Mesenchymal stem cell (in vitro differentiated cells and primary cell): ENCODE data around the gene IFRD1.

Source experiments
- DNase-seq: peaks from one replicate; pipeline ENCODE4 v3.0.0-alpha.2; 2013
- H2AFZ ChIP-seq: one replicate; pipeline ENCODE4 v1.6.1; 2013; ENCODE audit warnings: low read depth, mild to moderate bottlenecking, control low read depth, inconsistent platforms, low read length, moderate library complexity
- H2AK5ac ChIP-seq: 2 replicates; pipeline ENCODE4 v1.6.1; 2013; ENCODE audit warnings: low read length, moderate library complexity, mild to moderate bottlenecking, inconsistent platforms; ENCODE audit not compliant: severe bottlenecking
- H2BK120ac ChIP-seq: one replicate; pipeline ENCODE4 v1.6.1; 2013; ENCODE audit warnings: low read depth, mild to moderate bottlenecking, inconsistent platforms, low read length, moderate library complexity
- H2BK12ac ChIP-seq, 2 experiments: one replicate each; pipeline ENCODE4 v1.6.1; 2013; ENCODE audit warnings: inconsistent platforms in 2 of 2, low read length in 2 of 2, mild to moderate bottlenecking in 2 of 2, moderate library complexity in 2 of 2, control low read depth in 1 of 2
- H2BK15ac ChIP-seq: one replicate; pipeline ENCODE4 v1.6.1; 2013; ENCODE audit warnings: mild to moderate bottlenecking, low read depth, inconsistent platforms; ENCODE audit not compliant: poor library complexity, severe bottlenecking
- H2BK5ac ChIP-seq: 2 replicates; pipeline ENCODE4 v1.6.1; 2013; ENCODE audit warnings: low read depth, mild to moderate bottlenecking, low read length, control low read depth, inconsistent platforms; ENCODE audit not compliant: poor library complexity, severe bottlenecking
- H3K14ac ChIP-seq, 2 experiments: one replicate each; pipeline ENCODE4 v1.6.1; 2013; ENCODE audit warnings: inconsistent platforms in 2 of 2, low read length in 2 of 2, control low read depth in 1 of 2, mild to moderate bottlenecking in 1 of 2, moderate library complexity in 1 of 2
- H3K18ac ChIP-seq, 2 experiments: one replicate each; pipeline ENCODE4 v1.6.1; 2013; ENCODE audit warnings: inconsistent platforms in 2 of 2, low read length in 2 of 2, control low read depth in 1 of 2, low read depth in 1 of 2, mild to moderate bottlenecking in 1 of 2
- H3K23ac ChIP-seq, 2 experiments: one replicate each; pipeline ENCODE4 v1.6.1; 2013; ENCODE audit warnings: inconsistent platforms in 2 of 2, low read length in 2 of 2, mild to moderate bottlenecking in 2 of 2, moderate library complexity in 2 of 2, control low read depth in 1 of 2
- H3K27ac ChIP-seq: 2 replicates; pipeline ENCODE4 v1.5.1; 2013; ENCODE audit warnings: mild to moderate bottlenecking, moderate library complexity, low read length, control low read depth, inconsistent platforms; ENCODE audit not compliant: poor library complexity, severe bottlenecking
- H3K27me3 ChIP-seq, 2 experiments: 2 replicates each; pipeline versions ENCODE4 v1.6.1 to v1.7.0; 2013; ENCODE audit warnings: low read length in 2 of 2, mild to moderate bottlenecking in 2 of 2, moderate library complexity in 2 of 2, control low read depth in 1 of 2, inconsistent platforms in 1 of 2; ENCODE audit not compliant: control insufficient read depth in 1 of 2, insufficient read depth in 1 of 2
- H3K36me3 ChIP-seq, 2 experiments: 2 replicates each; pipeline versions ENCODE4 v1.6.1 to v1.7.0; 2013; ENCODE audit warnings: low read length in 2 of 2, control low read depth in 1 of 2, inconsistent platforms in 1 of 2, low read depth in 1 of 2, mild to moderate bottlenecking in 1 of 2; ENCODE audit not compliant: insufficient read depth in 2 of 2, control insufficient read depth in 1 of 2
- H3K4ac ChIP-seq, 2 experiments: one replicate each; pipeline ENCODE4 v1.6.1; 2013; ENCODE audit warnings: inconsistent platforms in 2 of 2, low read length in 2 of 2, mild to moderate bottlenecking in 2 of 2, moderate library complexity in 2 of 2, control low read depth in 1 of 2, low read depth in 1 of 2
- H3K4me1 ChIP-seq: 2 replicates; pipeline ENCODE4 v1.6.1; 2013; ENCODE audit warnings: low read depth, low read length, control low read depth; ENCODE audit not compliant: control insufficient read depth, insufficient read depth
- H3K4me2 ChIP-seq: 2 replicates; pipeline ENCODE4 v1.6.1; 2013; ENCODE audit warnings: low read length, mild to moderate bottlenecking, inconsistent platforms; ENCODE audit not compliant: poor library complexity, severe bottlenecking
- H3K4me3 ChIP-seq, 2 experiments: 2 replicates each; pipeline versions ENCODE4 v1.5.1 to v1.7.0; 2013; ENCODE audit warnings: low read length in 2 of 2, mild to moderate bottlenecking in 2 of 2, control low read depth in 1 of 2, low read depth in 1 of 2; ENCODE audit not compliant: insufficient read depth in 1 of 2
- H3K79me1 ChIP-seq: replicated peaks from 2 replicates; pipeline ENCODE4 v1.6.1; 2013; ENCODE audit warnings: mild to moderate bottlenecking, control low read depth, low read length, inconsistent platforms; ENCODE audit not compliant: poor library complexity, severe bottlenecking
- H3K9ac ChIP-seq: 2 replicates; pipeline ENCODE4 v1.7.0; 2013; ENCODE audit warnings: mild to moderate bottlenecking, low read length, moderate library complexity
- H3K9me3 ChIP-seq: 2 replicates; pipeline ENCODE4 v1.7.0; 2013; ENCODE audit warnings: mild to moderate bottlenecking, low read length; ENCODE audit not compliant: control insufficient read depth
- H4K8ac ChIP-seq: one replicate; pipeline ENCODE4 v1.6.1; 2013; ENCODE audit warnings: inconsistent platforms, mild to moderate bottlenecking, low read length, moderate library complexity
- H4K91ac ChIP-seq: one replicate; pipeline ENCODE4 v1.6.1; 2013; ENCODE audit warnings: mild to moderate bottlenecking, low read length, inconsistent platforms
- WGBS: methylation state at CpG from one replicate; pipeline ENCODE4 v1.1.7; 2013; ENCODE audit warnings: mixed read lengths; 5-methylcytosine and 5-hydroxymethylcytosine counted together

The IFRD1 gene

DNA sequence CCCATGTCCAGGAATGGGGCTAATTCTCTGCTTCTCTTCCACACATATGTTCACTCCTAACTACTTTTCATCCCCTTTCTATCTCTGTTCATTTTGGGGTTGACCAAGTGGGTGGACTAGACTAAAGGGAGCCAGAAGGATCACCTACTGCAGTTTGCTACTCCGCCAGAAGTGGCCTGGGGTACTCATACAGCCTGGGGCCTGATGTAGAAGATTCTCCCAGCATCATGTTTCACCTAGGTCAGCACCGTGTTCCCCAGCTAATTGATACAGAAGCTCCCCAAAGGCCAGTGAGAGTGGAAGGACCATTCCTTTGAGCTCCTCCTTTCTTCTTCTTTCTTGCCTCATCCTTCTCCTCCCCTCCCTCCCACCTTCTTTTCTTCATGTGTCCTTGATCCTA is 19.6 kb upstream of the IFRD1 start:
- Histone ChIP-seq H3K27ac (no peak overlapping the region), H3K27me3 (no peaks in the 10 kb centered on the region), H3K4ac (no peak overlapping the region), H2BK12ac (no peak overlapping the region), H3K79me1 (peaks cover 6% of the 10 kb centered on the region), H2AK5ac (no peak overlapping the region), H2BK120ac (no peak overlapping the region), H3K23ac (no peak overlapping the region), H4K8ac (no peak overlapping the region), H2AFZ (no peak overlapping the region), H3K36me3 (no peaks in the 10 kb centered on the region), H3K9me3 (no peaks in the 10 kb centered on the region), H3K4me2 (no peak overlapping the region), H4K91ac (no peak overlapping the region), H3K4me3 (no peak overlapping the region), H3K18ac (no peak overlapping the region), H3K14ac (no peak overlapping the region), H2BK15ac (no peak overlapping the region), H2BK5ac (no peak overlapping the region), H3K9ac (no peak overlapping the region), H3K4me1 (peaks cover 1% of the 10 kb centered on the region)
- 85% methylated on average over 2 of the region's 2 CpGs for WGBS
- no peak for DNase-seq

DNA sequence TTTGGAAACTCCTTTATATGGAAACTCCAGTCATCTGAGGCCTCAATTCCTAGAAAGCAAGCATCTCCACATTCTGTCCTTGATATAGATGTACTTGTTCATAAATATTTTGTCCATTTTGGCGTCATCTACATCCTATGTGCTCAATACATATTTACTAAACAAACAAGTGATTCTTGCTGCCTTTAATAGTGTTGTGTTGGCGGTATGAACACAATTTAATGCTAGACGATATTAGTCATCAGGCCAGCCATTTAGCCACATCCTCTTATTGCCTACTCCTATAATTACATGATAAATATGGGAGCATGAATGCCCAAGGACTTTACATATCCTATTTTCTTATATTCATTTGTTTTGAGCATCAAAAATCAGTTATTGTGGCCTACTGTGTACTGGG is 18.5 kb upstream of the IFRD1 start:
- DNase-seq = no peak
- no peak overlapping the region for H2BK5ac ChIP-seq
- peaks cover 1% of the 10 kb centered on the region for H3K4me1 ChIP-seq
- no peaks in the 10 kb centered on the region for H3K27me3 ChIP-seq
- H3K36me3 ChIP-seq = no peaks in the 10 kb centered on the region
- H3K9ac ChIP-seq = no peak overlapping the region
- H3K14ac ChIP-seq = no peak overlapping the region
- H2AK5ac ChIP-seq = no peak overlapping the region
- H2AFZ ChIP-seq = no peak overlapping the region
- H3K4me3 ChIP-seq = no peak overlapping the region
- H4K8ac ChIP-seq = no peak overlapping the region
- H2BK120ac ChIP-seq = no peak overlapping the region
- no peak overlapping the region for H3K18ac ChIP-seq
- no CpG with 5 or more reads among the region's 3 CpGs for WGBS
- H3K23ac ChIP-seq = no peak overlapping the region
- H4K91ac ChIP-seq = no peak overlapping the region
- H3K9me3 ChIP-seq = no peaks in the 10 kb centered on the region
- H2BK15ac ChIP-seq = no peak overlapping the region
- H2BK12ac ChIP-seq = no peak overlapping the region
- H3K4ac ChIP-seq = no peak overlapping the region
- H3K4me2 ChIP-seq = no peak overlapping the region
- H3K79me1 ChIP-seq = peaks cover 6% of the 10 kb centered on the region
- H3K27ac ChIP-seq = no peak overlapping the region

DNA sequence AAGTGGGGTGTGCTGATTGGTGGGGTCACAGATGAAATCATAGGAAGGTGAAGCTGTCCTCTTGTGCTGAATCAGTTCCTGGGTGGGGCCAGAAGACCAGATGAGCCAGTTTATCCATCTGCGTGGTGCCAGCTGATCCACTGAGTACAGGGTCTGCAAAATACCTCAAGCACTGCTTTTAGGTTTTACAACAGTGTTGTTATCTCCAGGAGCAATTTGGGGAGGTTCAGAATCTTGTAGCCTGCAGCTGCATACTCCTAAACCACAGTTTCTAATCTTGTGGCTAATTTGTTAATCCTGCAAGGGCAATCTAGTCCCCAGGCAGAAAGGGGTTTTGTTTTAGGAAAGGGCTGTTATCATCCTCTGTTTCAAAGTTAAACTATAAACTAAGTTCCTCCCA is 17.0 kb upstream of the IFRD1 start:
- H2BK15ac ChIP-seq = no peak overlapping the region
- no peak overlapping the region for H2BK120ac ChIP-seq
- no peak overlapping the region for H2BK5ac ChIP-seq
- no peak overlapping the region for H3K4me2 ChIP-seq
- H3K9ac ChIP-seq = no peak overlapping the region
- H3K23ac ChIP-seq = no peak overlapping the region
- no peak overlapping the region for H3K27ac ChIP-seq
- peak overlapping the region; percentile 56 for H2AK5ac ChIP-seq
- no peak for DNase-seq
- H3K4me3 ChIP-seq = no peak overlapping the region
- WGBS = 70% methylated on average over 1 of the region's 1 CpG
- H3K4me1 ChIP-seq = peaks cover 1% of the 10 kb centered on the region
- H2BK12ac ChIP-seq = no peak overlapping the region
- no peak overlapping the region for H4K91ac ChIP-seq
- H3K9me3 ChIP-seq = no peaks in the 10 kb centered on the region
- H3K27me3 ChIP-seq = no peaks in the 10 kb centered on the region
- H3K4ac ChIP-seq = no peak overlapping the region
- no peak overlapping the region for H2AFZ ChIP-seq
- H3K18ac ChIP-seq = no peak overlapping the region
- no peak overlapping the region for H4K8ac ChIP-seq
- H3K79me1 ChIP-seq = peaks cover 4% of the 10 kb centered on the region
- no peak overlapping the region for H3K14ac ChIP-seq
- H3K36me3 ChIP-seq = no peaks in the 10 kb centered on the region

DNA sequence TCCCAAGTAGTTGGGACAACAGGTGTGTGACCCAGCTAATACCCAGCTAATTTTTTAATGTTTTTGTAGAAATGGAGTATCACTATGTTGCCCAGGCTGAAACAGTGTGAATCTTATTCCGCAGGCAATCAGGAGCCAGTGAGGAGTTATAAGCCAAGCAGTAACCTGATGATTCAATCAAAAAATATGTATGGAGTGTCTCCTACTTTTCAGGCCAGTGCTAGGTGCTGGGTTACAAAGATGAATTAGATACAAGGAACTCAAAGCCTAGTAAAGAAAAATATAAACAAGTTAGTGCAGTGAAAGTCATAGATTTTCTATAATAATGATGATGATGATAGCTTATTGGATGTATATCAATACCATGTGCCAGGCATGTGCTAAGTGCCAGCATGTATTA is 13.2 kb upstream of the IFRD1 start:
- Histone ChIP-seq H4K91ac (no peak overlapping the region), H4K8ac (no peak overlapping the region), H3K9me3 (no peaks in the 10 kb centered on the region), H2BK5ac (no peak overlapping the region), H2AK5ac (peak overlapping the region; percentile 26), H3K4me3 (no peak overlapping the region), H3K4me2 (no peak overlapping the region), H3K18ac (no peak overlapping the region), H3K4ac (no peak overlapping the region), H2AFZ (no peak overlapping the region), H3K14ac (no peak overlapping the region), H3K23ac (no peak overlapping the region), H3K9ac (no peak overlapping the region), H3K36me3 (no peaks in the 10 kb centered on the region), H3K4me1 (peaks cover 1% of the 10 kb centered on the region), H2BK120ac (no peak overlapping the region), H3K79me1 (peaks cover 4% of the 10 kb centered on the region), H2BK15ac (no peak overlapping the region), H2BK12ac (no peak overlapping the region), H3K27me3 (no peaks in the 10 kb centered on the region), H3K27ac (peak overlapping the region; percentile 48)
- WGBS = 43% methylated on average over 1 of the region's 1 CpG
- no peak for DNase-seq
